Cardiac fibroblast (primary cell): ENCODE data around the gene ABHD4.
"Not testable (repeated sequence)": the region's sequence is repeated elsewhere in the genome, so short reads cannot be mapped to it uniquely, and the experiment has no call there.

Experiments
- DNase-seq, 2 donors: peaks; one replicate each; pipeline versions ENCODE4 v3.0.0 to v3.0.0-alpha.2; 2010; ENCODE audit warnings: low read depth in 2 of 2
- H3K4me3 ChIP-seq, 2 donors: replicated peaks in 1 of 2; 1 replicate in 1 of 2; 2 replicates in 1 of 2; pipeline ENCODE4 v1.5.1; 2011; ENCODE audit warnings: low read depth in 2 of 2, low read length in 2 of 2, mild to moderate bottlenecking in 2 of 2, moderate library complexity in 1 of 2
- TF ChIP-seq, protein P1 (sequence below): IDR thresholded peaks from one replicate; pipeline ENCODE4 v1.5.1; 2011; ENCODE audit warnings: low read depth, mild to moderate bottlenecking, low read length, inconsistent platforms

The ABHD4 gene

DNA sequence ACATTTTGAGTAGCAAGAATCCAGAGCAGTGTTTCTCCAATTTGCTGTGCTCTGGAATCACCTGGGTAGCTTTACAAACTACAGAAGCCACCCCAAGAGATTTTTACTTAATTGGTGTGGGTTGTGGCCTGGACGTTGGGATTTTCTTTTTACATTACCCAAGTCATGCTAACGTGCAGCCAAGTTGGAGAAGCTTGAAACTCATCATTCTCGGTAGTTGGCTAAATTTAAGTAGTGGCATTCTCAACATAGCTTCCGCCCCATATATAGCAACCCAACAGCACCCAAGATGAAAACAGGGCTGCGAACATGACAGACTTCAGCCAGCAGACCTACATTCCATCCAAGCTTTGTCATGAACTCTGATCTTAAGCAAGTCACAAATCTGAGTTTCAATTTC, 34.1 kb upstream of the ABHD4 start:
- TF ChIP-seq, protein P1, sequence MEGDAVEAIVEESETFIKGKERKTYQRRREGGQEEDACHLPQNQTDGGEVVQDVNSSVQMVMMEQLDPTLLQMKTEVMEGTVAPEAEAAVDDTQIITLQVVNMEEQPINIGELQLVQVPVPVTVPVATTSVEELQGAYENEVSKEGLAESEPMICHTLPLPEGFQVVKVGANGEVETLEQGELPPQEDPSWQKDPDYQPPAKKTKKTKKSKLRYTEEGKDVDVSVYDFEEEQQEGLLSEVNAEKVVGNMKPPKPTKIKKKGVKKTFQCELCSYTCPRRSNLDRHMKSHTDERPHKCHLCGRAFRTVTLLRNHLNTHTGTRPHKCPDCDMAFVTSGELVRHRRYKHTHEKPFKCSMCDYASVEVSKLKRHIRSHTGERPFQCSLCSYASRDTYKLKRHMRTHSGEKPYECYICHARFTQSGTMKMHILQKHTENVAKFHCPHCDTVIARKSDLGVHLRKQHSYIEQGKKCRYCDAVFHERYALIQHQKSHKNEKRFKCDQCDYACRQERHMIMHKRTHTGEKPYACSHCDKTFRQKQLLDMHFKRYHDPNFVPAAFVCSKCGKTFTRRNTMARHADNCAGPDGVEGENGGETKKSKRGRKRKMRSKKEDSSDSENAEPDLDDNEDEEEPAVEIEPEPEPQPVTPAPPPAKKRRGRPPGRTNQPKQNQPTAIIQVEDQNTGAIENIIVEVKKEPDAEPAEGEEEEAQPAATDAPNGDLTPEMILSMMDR: no peak
- no peak overlapping the region for H3K4me3 ChIP-seq
- no peak for DNase-seq

DNA sequence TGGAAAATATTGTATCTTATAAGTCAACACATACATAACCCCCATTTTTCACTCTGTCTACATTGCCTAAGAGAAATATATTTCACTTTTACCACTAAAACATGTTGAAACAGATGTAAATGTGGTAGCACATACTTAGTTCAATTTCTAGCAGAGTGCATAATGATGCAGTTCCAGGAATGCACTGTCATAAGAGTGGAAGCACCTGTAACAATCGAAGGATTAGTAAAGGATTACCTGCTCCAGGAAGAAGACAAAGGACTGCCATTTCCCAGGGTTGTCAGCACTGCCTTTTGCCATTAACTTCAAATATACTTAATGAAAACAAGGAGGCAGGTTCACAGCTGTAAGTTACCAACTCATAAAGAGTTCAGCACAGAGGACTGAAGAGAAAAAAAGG, 33.6 kb upstream of the ABHD4 start:
- no peak for DNase-seq
- H3K4me3 ChIP-seq: no peak overlapping the region
- TF ChIP-seq, protein P1: no peak

DNA sequence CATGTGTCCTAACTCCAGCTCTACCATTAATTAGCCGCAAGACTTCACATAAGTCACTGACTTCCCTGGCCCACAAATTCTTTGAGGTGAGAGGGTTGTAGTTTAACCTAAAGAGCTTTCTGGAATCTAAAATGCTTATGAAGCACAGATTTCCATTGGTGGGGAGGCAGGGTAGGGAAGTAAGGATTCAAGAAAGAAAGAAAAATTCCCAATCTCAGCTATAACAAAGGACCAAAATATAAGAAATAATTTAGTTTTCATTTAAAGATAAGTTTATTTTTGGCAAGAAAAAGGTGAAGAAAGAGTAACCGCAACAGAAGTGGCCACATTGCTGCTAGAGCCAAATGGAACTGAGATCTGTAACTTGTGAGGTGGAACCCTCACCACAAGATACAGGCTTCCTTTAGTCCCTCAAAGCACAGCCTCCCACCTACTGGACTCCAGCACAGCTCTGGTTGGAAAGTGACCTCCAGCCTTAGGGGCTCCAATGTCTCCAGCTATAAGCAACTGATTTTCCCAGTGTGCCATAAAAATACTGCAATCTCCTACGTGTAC, 32.6 kb upstream of the ABHD4 start:
- TF ChIP-seq, protein P1: no peak
- no peak for DNase-seq
- no peak overlapping the region for H3K4me3 ChIP-seq

- DNase-seq: not testable (repeated sequence)
These were observed 31.8 kb upstream of the ABHD4 start for GRCh38 chr14:22566266-22566665.

GRCh38 chr14:22566845-22567244, 31.3 kb upstream of the ABHD4 start:
- H3K4me3 ChIP-seq: no peak overlapping the region
- TF ChIP-seq, protein P1: no peak
- no peak for DNase-seq

More at GRCh38 chr14:22566266-22566665, 31.8 kb upstream of the ABHD4 start:
- not testable (repeated sequence) for H3K4me3 ChIP-seq

DNA sequence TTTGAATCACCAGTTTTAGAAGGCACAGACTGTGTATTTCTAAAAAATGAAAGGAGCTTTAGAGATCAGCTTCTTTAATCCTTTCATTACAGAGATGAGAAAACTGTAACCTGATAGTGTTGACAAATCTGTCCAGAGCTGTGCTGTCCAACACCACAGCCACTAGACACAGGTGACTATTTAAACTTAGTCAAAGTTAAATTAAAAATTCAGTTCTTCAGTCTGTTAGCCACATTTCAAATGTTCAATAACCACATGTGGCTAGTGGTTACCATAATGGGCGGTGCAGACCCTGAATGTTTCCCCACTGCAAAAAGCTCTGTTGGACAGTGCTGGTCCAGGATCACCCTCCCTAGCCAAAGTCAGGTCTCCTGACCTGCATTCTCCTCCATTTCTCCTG, 30.7 kb upstream of the ABHD4 start:
- H3K4me3 ChIP-seq: no peak overlapping the region
- DNase-seq: no peak
- TF ChIP-seq, protein P1: no peak

DNA sequence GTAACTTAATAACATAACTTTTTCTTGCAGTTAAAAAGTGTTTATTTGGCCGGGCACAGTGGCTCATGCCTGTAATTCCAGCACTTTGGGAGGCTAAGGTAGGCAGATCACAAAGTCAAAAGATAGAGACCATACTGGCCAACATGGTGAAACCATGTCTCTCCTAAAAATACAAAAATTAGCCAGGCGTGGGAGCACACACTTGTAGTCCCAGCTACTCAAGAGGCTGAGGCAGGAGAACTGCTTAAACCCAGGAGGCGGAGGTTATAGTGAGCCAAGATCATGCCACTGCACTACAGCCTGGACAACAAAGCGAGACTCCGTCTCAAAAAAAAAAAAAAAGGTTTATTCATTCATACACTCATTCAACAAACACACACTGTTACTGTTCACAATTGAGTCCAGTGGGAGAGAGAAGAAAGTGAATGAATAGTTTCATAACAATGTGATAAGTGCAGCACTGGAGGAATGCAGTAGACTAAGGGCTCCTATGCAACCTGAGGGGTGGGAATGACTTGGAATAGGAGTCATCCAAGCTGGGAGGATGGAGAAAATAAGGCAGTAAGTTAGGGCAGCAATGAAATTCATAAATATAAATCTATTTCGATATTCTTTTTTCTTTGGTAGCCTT, 28.9 kb upstream of the ABHD4 start:
- H3K4me3 ChIP-seq: no peak overlapping the region
- DNase-seq: no peak
- TF ChIP-seq, protein P1: no peak
